Astrocyte of the spinal cord (primary cell): ENCODE measurements around the gene BTG1.
A peak's percentile ranks its signal among the peaks of the same experiment; 100 is the strongest.
"Not testable (repeated sequence)": the region's sequence is repeated elsewhere in the genome, so short reads cannot be mapped to it uniquely, and the experiment has no call there.

ENCODE experiments used
- DNase-seq: peaks from one replicate; pipeline ENCODE4 v3.0.0; 2011; ENCODE audit warnings: low read depth, low spot score
- H3K4me3 ChIP-seq: 2 replicates; pipeline ENCODE4 v1.5.1; 2011; ENCODE audit warnings: low read depth, mild to moderate bottlenecking, low read length, moderate library complexity
- in situ Hi-C: cut with HindIII; loops from 2 replicates; pipeline ENCODE4 v1.10.0; 2017; ENCODE audit warnings: low sequenced_read_pairs
- TF ChIP-seq, protein P1 (sequence below): IDR thresholded peaks from 2 replicates; pipeline ENCODE4 v1.5.1; 2012; ENCODE audit warnings: low read depth, mild to moderate bottlenecking, low read length, inconsistent platforms

BTG1 gene

DNA sequence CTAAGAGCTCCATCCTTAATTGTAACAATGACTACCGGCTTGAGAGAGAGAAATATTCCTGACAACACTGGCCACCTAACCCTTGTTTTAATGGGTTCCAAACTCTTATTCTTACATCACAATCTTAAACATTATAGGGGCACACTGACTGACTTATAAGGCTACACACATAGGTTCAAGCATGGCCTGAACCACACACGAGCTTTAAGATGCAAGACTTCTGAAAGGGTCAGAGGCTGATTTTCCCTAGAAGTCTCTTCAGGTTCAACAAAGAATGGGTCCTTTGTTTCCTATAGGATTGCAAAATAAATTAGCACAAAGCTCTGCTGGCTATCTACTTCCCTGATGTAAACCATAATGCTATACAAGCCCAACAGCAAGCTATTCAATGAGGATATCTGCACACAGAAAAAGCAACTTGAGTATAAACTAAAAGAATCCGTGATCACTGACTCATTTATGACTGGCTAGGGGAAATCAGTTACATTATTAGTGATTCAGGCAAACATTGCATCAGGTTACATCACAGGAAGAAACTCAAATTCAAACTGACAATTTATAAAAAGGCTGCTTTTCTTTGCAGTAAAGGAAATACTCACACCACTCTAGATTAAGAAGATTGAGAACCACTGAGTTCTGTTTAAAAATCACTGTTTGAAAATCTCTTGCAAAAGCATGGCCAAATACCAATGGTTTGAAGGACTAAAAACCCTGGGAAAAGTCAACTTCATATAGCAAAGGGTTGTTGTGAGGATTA, 8.5 kb downstream of the BTG1 start:
- in situ Hi-C loops = no loop called here
- DNase-seq = peak; percentile 91
- TF ChIP-seq, protein P1, sequence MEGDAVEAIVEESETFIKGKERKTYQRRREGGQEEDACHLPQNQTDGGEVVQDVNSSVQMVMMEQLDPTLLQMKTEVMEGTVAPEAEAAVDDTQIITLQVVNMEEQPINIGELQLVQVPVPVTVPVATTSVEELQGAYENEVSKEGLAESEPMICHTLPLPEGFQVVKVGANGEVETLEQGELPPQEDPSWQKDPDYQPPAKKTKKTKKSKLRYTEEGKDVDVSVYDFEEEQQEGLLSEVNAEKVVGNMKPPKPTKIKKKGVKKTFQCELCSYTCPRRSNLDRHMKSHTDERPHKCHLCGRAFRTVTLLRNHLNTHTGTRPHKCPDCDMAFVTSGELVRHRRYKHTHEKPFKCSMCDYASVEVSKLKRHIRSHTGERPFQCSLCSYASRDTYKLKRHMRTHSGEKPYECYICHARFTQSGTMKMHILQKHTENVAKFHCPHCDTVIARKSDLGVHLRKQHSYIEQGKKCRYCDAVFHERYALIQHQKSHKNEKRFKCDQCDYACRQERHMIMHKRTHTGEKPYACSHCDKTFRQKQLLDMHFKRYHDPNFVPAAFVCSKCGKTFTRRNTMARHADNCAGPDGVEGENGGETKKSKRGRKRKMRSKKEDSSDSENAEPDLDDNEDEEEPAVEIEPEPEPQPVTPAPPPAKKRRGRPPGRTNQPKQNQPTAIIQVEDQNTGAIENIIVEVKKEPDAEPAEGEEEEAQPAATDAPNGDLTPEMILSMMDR = no peak
- no peak overlapping the region for H3K4me3 ChIP-seq

- TF ChIP-seq, protein P1 = no peak
- no peak overlapping the region for H3K4me3 ChIP-seq
- in situ Hi-C loops = no loop called here
- no peak for DNase-seq
These were observed 9.5 kb downstream of the BTG1 start for GRCh38 chr12:92136026-92136730.

GRCh38 chr12:92135541-92135940, 10.1 kb downstream of the BTG1 start:
- DNase-seq, H3K4me3 ChIP-seq, in situ Hi-C loops: not testable (repeated sequence)

- TF ChIP-seq, protein P1 = no peak
- peak; percentile 84 for DNase-seq
- H3K4me3 ChIP-seq = no peak overlapping the region
- in situ Hi-C loops = no loop called here
These were observed 10.9 kb downstream of the BTG1 start for GRCh38 chr12:92134638-92135274.

DNA sequence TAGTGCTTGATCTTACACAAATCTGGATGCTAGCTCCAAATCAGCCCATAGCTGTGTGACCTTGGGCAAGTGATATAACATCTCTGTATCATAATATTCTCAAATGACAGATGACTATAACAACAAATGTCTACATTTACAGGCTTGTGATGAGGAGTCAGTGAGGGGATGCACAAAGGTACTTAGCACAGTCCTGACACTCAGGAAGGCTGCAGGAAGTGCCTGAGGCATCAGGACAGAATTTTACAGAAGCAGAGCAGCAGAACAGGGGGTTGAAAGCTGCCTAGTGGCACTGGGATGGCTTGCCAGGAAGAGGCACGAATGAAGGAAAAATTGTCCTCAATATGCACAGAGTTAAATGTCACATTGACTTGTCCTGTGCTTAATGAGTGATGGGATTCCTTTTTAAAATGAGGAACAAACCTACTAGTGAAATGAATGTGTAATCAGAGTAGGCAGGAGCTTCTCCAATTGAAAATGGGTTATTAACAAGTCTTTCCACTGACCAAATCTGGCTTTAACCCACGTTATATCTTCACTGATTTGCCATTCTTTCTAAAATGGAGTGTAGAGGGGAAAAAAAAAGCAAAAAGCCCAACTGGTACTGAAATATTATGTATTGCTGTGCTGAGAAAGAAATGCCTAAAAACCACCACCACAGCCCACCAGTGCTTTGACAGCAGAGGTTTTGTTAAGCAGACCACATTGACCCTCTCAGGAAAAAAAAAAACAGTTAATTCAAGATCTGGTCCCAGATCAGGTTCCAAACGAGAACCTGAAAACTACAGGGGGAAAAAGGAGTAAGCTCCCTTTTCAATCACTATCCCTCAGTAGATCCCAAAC, 11.6 kb downstream of the BTG1 start:
- H3K4me3 ChIP-seq = no peak overlapping the region
- no peak for DNase-seq

DNA sequence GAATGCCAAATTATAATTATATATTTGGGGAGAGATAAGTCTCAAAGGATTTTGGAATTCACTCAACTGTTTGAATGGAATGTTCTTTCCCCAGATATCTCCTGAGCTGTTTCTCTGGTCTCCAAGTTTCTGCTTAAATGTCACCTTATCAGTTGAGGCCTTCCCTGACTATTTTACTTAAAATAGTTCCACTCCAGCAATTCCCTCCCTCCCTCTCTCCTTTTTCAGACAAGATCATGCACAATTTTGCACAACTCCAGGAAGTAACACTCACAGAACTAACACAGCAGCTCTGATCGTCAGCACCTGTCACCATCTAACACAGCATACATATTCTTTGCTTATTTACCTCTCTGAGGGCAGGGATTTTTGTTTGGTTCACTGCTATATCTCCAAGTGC, 12.5 kb downstream of the BTG1 start:
- in situ Hi-C loops = no loop called here
- no peak overlapping the region for H3K4me3 ChIP-seq
- no peak for DNase-seq
- TF ChIP-seq, protein P1 = no peak

More for the DNA sequence above, 11.6 kb downstream of the BTG1 start:
- in situ Hi-C loops = no loop called here
- TF ChIP-seq, protein P1 = no peak
